GM12875 (cell line): ENCODE results near the gene ADGRA1.
"Not testable (repeated sequence)": the region's sequence is repeated elsewhere in the genome, so short reads cannot be mapped to it uniquely, and the experiment has no call there.

Source experiments
- H3K4me3 ChIP-seq: one replicate; pipeline ENCODE4 v1.5.1; 2011; ENCODE audit warnings: low read depth, low read length, control low read depth
- CTCF ChIP-seq: IDR thresholded peaks from 2 replicates; pipeline ENCODE4 v1.5.1; 2011; ENCODE audit warnings: low read depth, mild to moderate bottlenecking, control low read depth, inconsistent platforms, low read length, moderate library complexity, borderline replicate concordance; ENCODE audit not compliant: insufficient read depth

Gene ADGRA1

GRCh38 chr10:133048266-133048665, 39.5 kb upstream of the ADGRA1 start:
- TF ChIP-seq CTCF: no peak
- no peak overlapping the region for H3K4me3 ChIP-seq

GRCh38 chr10:133048926-133049325, 38.8 kb upstream of the ADGRA1 start:
- no peak for TF ChIP-seq CTCF
- H3K4me3 ChIP-seq: no peak overlapping the region

GRCh38 chr10:133049639-133050038, 38.1 kb upstream of the ADGRA1 start:
- no peak overlapping the region for H3K4me3 ChIP-seq
- no peak for TF ChIP-seq CTCF

GRCh38 chr10:133050371-133050770, 37.4 kb upstream of the ADGRA1 start:
- TF ChIP-seq CTCF: no peak

GRCh38 chr10:133052076-133052475, 35.6 kb upstream of the ADGRA1 start:
- H3K4me3 ChIP-seq: no peak overlapping the region
- no peak for TF ChIP-seq CTCF

More at GRCh38 chr10:133050371-133050770, 37.4 kb upstream of the ADGRA1 start:
- no peak overlapping the region for H3K4me3 ChIP-seq

- not testable (repeated sequence) for H3K4me3 ChIP-seq
These were observed 34.1 kb upstream of the ADGRA1 start for GRCh38 chr10:133053527-133054133.

- TF ChIP-seq CTCF: no peak
- H3K4me3 ChIP-seq: no peak overlapping the region
These were observed 32.3 kb upstream of the ADGRA1 start for GRCh38 chr10:133055470-133055869.

GRCh38 chr10:133056001-133056400, 31.7 kb upstream of the ADGRA1 start:
- TF ChIP-seq CTCF: no peak

More at GRCh38 chr10:133056001-133056400, 31.7 kb upstream of the ADGRA1 start:
- no peak overlapping the region for H3K4me3 ChIP-seq
